ENCODE measurements around the gene CHRNB1. TPM values are rescaled to one million over a fixed set of nuclear protein-coding genes. Genes with fewer than 3 reads are reported as not detected.

The CHRNB1 gene
- polyA plus RNA-seq, 1 donor (not counting 4 experiments of a cell fraction or from before 2014, with no cell fraction given), result 22.0 TPM

DNA sequence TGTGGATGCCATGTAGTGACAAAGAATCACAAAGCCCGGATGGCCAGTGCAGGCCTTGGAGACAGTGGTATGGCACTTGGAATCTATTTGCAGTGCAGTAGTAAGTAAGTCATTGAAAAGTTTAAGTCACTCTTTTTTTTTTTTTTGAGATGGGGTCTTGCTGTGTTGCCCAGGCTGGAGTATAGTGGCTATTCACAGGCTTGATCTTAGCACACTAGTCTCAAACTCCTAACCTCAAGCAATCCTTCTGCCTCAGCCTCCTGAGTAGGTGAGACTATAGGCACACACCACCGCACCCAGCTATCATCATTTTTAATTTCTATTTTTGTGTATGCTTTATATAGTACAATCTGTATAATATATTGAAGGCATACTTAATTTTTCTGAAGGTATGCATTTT lies 46.2 kb upstream of the CHRNB1 start:
- H3K27ac ChIP-seq (ENCODE audit: control insufficient read depth, insufficient read depth, low read length), result no peak overlapping the region
- no peak for TF ChIP-seq CTCF (optimal IDR thresholded peaks at IDR 0.05 in 1 of 3, IDR thresholded peaks at IDR 0.05 in 1 of 3, conservative IDR thresholded peaks at IDR 0.05 in 1 of 3; ENCODE audit: extremely low read depth in 1 of 3, insufficient read depth in 2 of 3, low read length in 3 of 3)
- TF ChIP-seq EZH2 (IDR thresholded peaks at IDR 0.05; ENCODE audit: low read length), result no peak
- no peak overlapping the region for H3K4me2 ChIP-seq (ENCODE audit: control insufficient read depth, extremely low read depth, insufficient read depth, low read depth, low read length)
- peaks cover 11% of the 10 kb centered on the region for H3K4me1 ChIP-seq (ENCODE audit: control insufficient read depth, extremely low read depth, insufficient read depth, low read length)
- no peaks in the 10 kb centered on the region for H3K9me3 ChIP-seq (ENCODE audit: control insufficient read depth, low read depth, low read length)
- H3K36me3 ChIP-seq (ENCODE audit: control insufficient read depth in 2 of 2, extremely low read depth in 1 of 2, insufficient read depth in 2 of 2, low read length in 2 of 2), result no peaks in the 10 kb centered on the region
- DNase-seq (ENCODE audit: low read depth, low spot score) (no peak), FAIRE-seq (no peak)
- no peak overlapping the region for H2AFZ ChIP-seq (ENCODE audit: control insufficient read depth, low read length)
- no peak overlapping the region for H3K4me3 ChIP-seq (ENCODE audit: control insufficient read depth in 2 of 3, extremely low read depth in 1 of 3, insufficient read depth in 2 of 3, low read depth in 1 of 3, low read length in 3 of 3)
- dilution Hi-C loops (cut with MboI; ENCODE audit: extremely low pct_ligation_motif_present, low sequenced_read_pairs), result no loop called here
- no peaks in the 10 kb centered on the region for H3K27me3 ChIP-seq (ENCODE audit: control insufficient read depth, extremely low read depth, insufficient read depth, low read length)
- H3K9me1 ChIP-seq (ENCODE audit: control insufficient read depth, extremely low read depth, insufficient read depth, low read length), result peaks cover 3% of the 10 kb centered on the region
- H3K79me2 ChIP-seq (ENCODE audit: control insufficient read depth, insufficient read depth, low read length), result peaks cover 10% of the 10 kb centered on the region
- H4K20me1 ChIP-seq (ENCODE audit: control insufficient read depth, extremely low read depth, insufficient read depth, low read length), result no peaks in the 10 kb centered on the region
- H3K9ac ChIP-seq (ENCODE audit: control insufficient read depth, extremely low read depth, insufficient read depth, low read length), result no peak overlapping the region

GRCh38 chr17:7403043-7403726 lies 41.7 kb upstream of the CHRNB1 start:
- TF ChIP-seq CTCF (optimal IDR thresholded peaks at IDR 0.05 in 1 of 3, IDR thresholded peaks at IDR 0.05 in 1 of 3, conservative IDR thresholded peaks at IDR 0.05 in 1 of 3; ENCODE audit: extremely low read depth in 1 of 3, insufficient read depth in 2 of 3, low read length in 3 of 3), result no peak
- TF ChIP-seq EZH2 (IDR thresholded peaks at IDR 0.05; ENCODE audit: low read length), result no peak
- H3K9me1 ChIP-seq (ENCODE audit: control insufficient read depth, extremely low read depth, insufficient read depth, low read length), result peaks cover 3% of the 10 kb centered on the region
- no peaks in the 10 kb centered on the region for H3K36me3 ChIP-seq (ENCODE audit: control insufficient read depth in 2 of 2, extremely low read depth in 1 of 2, insufficient read depth in 2 of 2, low read length in 2 of 2)
- peak overlapping the region; percentile 89 for H3K4me2 ChIP-seq (ENCODE audit: control insufficient read depth, extremely low read depth, insufficient read depth, low read depth, low read length)
- dilution Hi-C loops (cut with MboI; ENCODE audit: extremely low pct_ligation_motif_present, low sequenced_read_pairs), result no loop called here
- H3K4me1 ChIP-seq (ENCODE audit: control insufficient read depth, extremely low read depth, insufficient read depth, low read length), result peaks cover 15% of the 10 kb centered on the region
- no peaks in the 10 kb centered on the region for H3K27me3 ChIP-seq (ENCODE audit: control insufficient read depth, extremely low read depth, insufficient read depth, low read length)
- H2AFZ ChIP-seq (ENCODE audit: control insufficient read depth, low read length), result peak overlapping the region; percentile 52
- peak overlapping the region; percentile 40 for H3K27ac ChIP-seq (ENCODE audit: control insufficient read depth, insufficient read depth, low read length)
- FAIRE-seq (peak; percentile 62), DNase-seq (ENCODE audit: low read depth, low spot score) (no peak)
- H4K20me1 ChIP-seq (ENCODE audit: control insufficient read depth, extremely low read depth, insufficient read depth, low read length), result no peaks in the 10 kb centered on the region
- peaks cover 5% of the 10 kb centered on the region for H3K79me2 ChIP-seq (ENCODE audit: control insufficient read depth, insufficient read depth, low read length)
- peak overlapping the region; percentile 78 for H3K9ac ChIP-seq (ENCODE audit: control insufficient read depth, extremely low read depth, insufficient read depth, low read length)
- H3K9me3 ChIP-seq (ENCODE audit: control insufficient read depth, low read depth, low read length), result no peaks in the 10 kb centered on the region
- peak overlapping the region; percentile 60 to 86 (median 84) for H3K4me3 ChIP-seq (ENCODE audit: control insufficient read depth in 2 of 3, extremely low read depth in 1 of 3, insufficient read depth in 2 of 3, low read depth in 1 of 3, low read length in 3 of 3)
